HEK293T (cell line): ENCODE data around the gene COX8A.
"Not testable (repeated sequence)": the region's sequence is repeated elsewhere in the genome, so short reads cannot be mapped to it uniquely, and the experiment has no call there.

Experiments
- CTCF ChIA-PET: fragments of 350-600 bp; formaldehyde crosslinking; extraction: SDS; loops from one replicate; lab custom pipeline; 2021; ENCODE audit warnings: antibody characterized with exemption, inconsistent platforms; lab: Yijun Ruan, JAX
- POLR2A ChIA-PET: fragments of 350-600 bp; formaldehyde crosslinking; extraction: SDS; loops from one replicate; lab custom pipeline; 2020; ENCODE audit warnings: antibody characterized with exemption, inconsistent platforms; lab: Yijun Ruan, JAX
- DNase-seq: peaks from one replicate; pipeline ENCODE4 v3.0.0; 2012; ENCODE audit warnings: mixed read lengths; ENCODE audit errors: extremely low spot score
- ARNT ChIP-seq: fragments of 450-650 bp; IDR thresholded peaks from 2 replicates; pipeline ENCODE4 v1.6.1; 2017; ENCODE audit warnings: mild to moderate bottlenecking
- BHLHE40 ChIP-seq: fragments of 450-650 bp; IDR thresholded peaks from 2 replicates; pipeline ENCODE4 v1.6.1; 2016; ENCODE audit warnings: mild to moderate bottlenecking, moderate library complexity, borderline replicate concordance
- CTBP1 ChIP-seq: fragments of 450-650 bp; IDR thresholded peaks from 2 replicates; pipeline ENCODE4 v1.6.1; 2016; ENCODE audit warnings: borderline replicate concordance
- ELF4 ChIP-seq: fragments of 450-650 bp; IDR thresholded peaks from 2 replicates; pipeline ENCODE4 v1.6.1; 2017; ENCODE audit warnings: antibody characterized with exemption
- FOXA1 ChIP-seq: fragments of 450-650 bp; IDR thresholded peaks from 2 replicates; pipeline ENCODE4 v1.6.1; 2016; ENCODE audit warnings: mild to moderate bottlenecking
- FOXK2 ChIP-seq: fragments of 450-650 bp; IDR thresholded peaks from 2 replicates; pipeline ENCODE4 v1.6.1; 2016; ENCODE audit warnings: mild to moderate bottlenecking
- FOXM1 ChIP-seq: fragments of 450-650 bp; IDR thresholded peaks from 2 replicates; pipeline ENCODE4 v1.6.1; 2017; ENCODE audit warnings: mild to moderate bottlenecking, borderline replicate concordance
- HDGF ChIP-seq: fragments of 450-650 bp; IDR thresholded peaks from 2 replicates; pipeline ENCODE4 v1.6.1; 2017; ENCODE audit warnings: antibody characterized with exemption, borderline replicate concordance
- L3MBTL2 ChIP-seq: fragments of 450-650 bp; conservative IDR thresholded peaks from 2 replicates; pipeline ENCODE4 v1.6.1; 2016; ENCODE audit warnings: mild to moderate bottlenecking
- LEF1 ChIP-seq: fragments of 450-650 bp; IDR thresholded peaks from 2 replicates; pipeline ENCODE4 v1.6.1; 2017; ENCODE audit warnings: mild to moderate bottlenecking, borderline replicate concordance
- NFRKB ChIP-seq: fragments of 450-650 bp; IDR thresholded peaks from 2 replicates; pipeline ENCODE4 v1.6.1; 2016; ENCODE audit warnings: mild to moderate bottlenecking, moderate library complexity
- PKNOX1 ChIP-seq: fragments of 450-650 bp; IDR thresholded peaks from 2 replicates; pipeline ENCODE4 v1.6.1; 2016
- SP1 ChIP-seq: fragments of 450-650 bp; IDR thresholded peaks from 2 replicates; pipeline ENCODE4 v1.6.1; 2017
- SUZ12 ChIP-seq: fragments of 450-650 bp; IDR thresholded peaks from 2 replicates; pipeline ENCODE4 v1.6.1; 2016; ENCODE audit warnings: mild to moderate bottlenecking
- TARDBP ChIP-seq: fragments of 450-650 bp; IDR thresholded peaks from 2 replicates; pipeline ENCODE4 v1.6.1; 2016
- ZNF384 ChIP-seq: fragments of 450-650 bp; IDR thresholded peaks from 2 replicates; pipeline ENCODE4 v1.6.1; 2016

COX8A gene

GRCh38 chr11:63958008-63958407, 16.4 kb upstream of the COX8A start:
- no peak for DNase-seq

DNA sequence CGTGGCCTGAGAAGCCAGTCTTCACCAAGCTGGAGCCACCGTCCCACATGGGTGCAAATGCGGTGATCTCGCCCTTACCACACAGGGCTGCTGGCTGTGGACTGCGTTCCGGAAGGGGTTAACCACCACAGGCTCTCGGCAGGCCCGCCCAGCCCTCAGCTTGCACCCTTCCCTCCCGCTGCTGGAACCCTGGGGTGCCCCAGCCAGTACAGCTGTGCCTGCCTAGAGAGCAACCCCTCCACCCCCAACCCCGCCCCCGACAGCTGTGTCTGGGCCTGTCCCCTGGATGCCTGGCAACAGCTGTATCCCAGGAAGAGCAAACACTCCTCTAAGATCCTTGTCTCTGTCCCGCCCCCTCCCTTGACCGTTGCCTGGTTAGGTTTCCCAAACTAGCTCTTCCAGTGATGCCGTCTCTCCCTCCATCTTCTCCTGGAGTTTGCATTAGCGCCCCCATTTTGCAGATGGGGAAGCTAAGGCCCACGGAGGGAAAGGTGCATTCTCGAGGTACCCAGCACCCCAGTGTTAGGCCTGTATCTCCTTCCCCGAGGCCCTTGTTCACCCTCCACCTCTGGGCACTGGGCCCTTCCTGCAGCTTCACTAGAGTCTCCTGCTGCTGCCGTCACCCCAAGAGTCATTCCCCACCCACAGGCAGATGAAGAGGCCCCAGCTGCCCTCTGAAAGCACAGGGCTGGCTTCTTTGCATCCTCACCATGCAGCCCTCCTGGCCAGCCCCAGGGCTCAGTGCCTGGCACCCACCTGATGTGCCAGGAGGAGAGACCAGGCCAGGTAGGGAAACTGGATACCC, 12.6 kb upstream of the COX8A start:
- DNase-seq = no peak
- ChIA-PET CTCF (interaction anchor here (0.6 to 3.4 kb wide), 2 partner anchors 16 to 18 kb away, joined by 3 to 10 read pairs; no protein-coding TSS in a partner anchor), POLR2A (interaction anchor here (1.1 kb wide), 1 partner anchor 12 kb away, joined by 3 read pairs; the partner anchor contains the start of gene COX8A)
- TF ChIP-seq SUZ12 (no peak), ELF4 (no peak), ZNF384 (no peak), PKNOX1 (no peak), TARDBP (no peak), FOXM1 (no peak), SP1 (no peak), CTBP1 (no peak), LEF1 (no peak), HDGF (no peak), NFRKB (no peak), BHLHE40 (no peak), L3MBTL2 (no peak), ARNT (no peak), FOXK2 (no peak), FOXA1 (no peak)

More at GRCh38 chr11:63958008-63958407, 16.4 kb upstream of the COX8A start:
- TF ChIP-seq L3MBTL2 (no peak), NFRKB (no peak), SUZ12 (no peak)
- ChIA-PET POLR2A (interaction anchor here (1.1 to 1.4 kb wide), 2 partner anchors 12 to 17 kb away, joined by 4 to 6 read pairs; partner anchors contain the start of gene COX8A), CTCF (interaction anchor here (1.0 kb wide), 1 partner anchor 68 kb away, joined by 3 read pairs; no protein-coding TSS in a partner anchor)

- POLR2A ChIA-PET, CTCF ChIA-PET: not testable (repeated sequence)
Observed at GRCh38 chr11:63963895-63964294, 10.5 kb upstream of the COX8A start.

DNA sequence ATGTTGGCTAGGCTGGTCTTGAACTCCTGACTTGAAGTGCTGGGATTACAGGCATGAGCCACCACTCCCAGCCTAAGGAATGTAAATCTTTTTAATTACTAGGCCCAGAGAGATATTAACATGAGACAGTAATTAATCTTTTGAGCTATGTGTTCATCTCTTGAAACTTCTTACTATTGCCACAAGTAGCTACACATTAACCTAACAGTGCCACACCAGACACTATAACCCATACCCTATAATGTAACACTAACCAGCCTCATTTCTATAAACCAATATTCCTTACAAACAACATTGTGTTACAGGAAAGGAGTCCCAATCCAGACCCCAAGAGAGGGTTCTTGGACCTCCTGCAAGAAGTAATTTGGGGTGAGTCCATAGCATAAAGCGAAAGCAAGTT, 8.0 kb upstream of the COX8A start:
- TF ChIP-seq PKNOX1 (no peak), BHLHE40 (no peak), SP1 (no peak), FOXK2 (no peak), L3MBTL2 (no peak), FOXA1 (no peak), LEF1 (no peak), TARDBP (no peak), SUZ12 (no peak), NFRKB (no peak), ARNT (no peak), ZNF384 (no peak), ELF4 (no peak), CTBP1 (no peak), HDGF (no peak), FOXM1 (no peak)
- POLR2A ChIA-PET = no interaction called here
- DNase-seq = no peak
- CTCF ChIA-PET = interaction anchor here (2.2 kb wide), 1 partner anchor 21 kb away, joined by 7 read pairs; no protein-coding TSS in a partner anchor

More at GRCh38 chr11:63963895-63964294, 10.5 kb upstream of the COX8A start:
- not testable (repeated sequence) for DNase-seq

GRCh38 chr11:63969461-63969860, 5.0 kb upstream of the COX8A start:
- POLR2A ChIA-PET = no interaction called here
- CTCF ChIA-PET = interaction anchor here (0.6 kb wide), 1 partner anchor 142 kb away, joined by 7 read pairs; no protein-coding TSS in a partner anchor
- no peak for DNase-seq

GRCh38 chr11:63970902-63971301, 3.5 kb upstream of the COX8A start:
- ChIA-PET CTCF (no interaction called here), POLR2A (no interaction called here)
- TF ChIP-seq ELF4 (no peak), PKNOX1 (no peak), ARNT (no peak), FOXM1 (no peak), ZNF384 (no peak), CTBP1 (no peak)
- DNase-seq = no peak

More at GRCh38 chr11:63969461-63969860, 5.0 kb upstream of the COX8A start:
- TF ChIP-seq LEF1 = no peak
- no peak for TF ChIP-seq ARNT
- no peak for TF ChIP-seq TARDBP
- no peak for TF ChIP-seq L3MBTL2
- TF ChIP-seq CTBP1 = no peak
- TF ChIP-seq BHLHE40 = no peak
- TF ChIP-seq HDGF = no peak
- TF ChIP-seq SP1 = no peak
- TF ChIP-seq FOXA1 = no peak
- no peak for TF ChIP-seq FOXK2
- TF ChIP-seq NFRKB = no peak

GRCh38 chr11:63973912-63974258, 535 bp upstream of the COX8A start:
- DNase-seq, CTCF ChIA-PET: not testable (repeated sequence)
- POLR2A ChIA-PET = interaction anchor here (0.6 to 1.3 kb wide), 14 partner anchors 10 to 212 kb away, joined by 3 to 9 read pairs (median 3); partner anchors contain the start of genes OTUB1 and STIP1
